Loucy (cell line): ENCODE data around the gene POU2F1.

Source experiments
- EZH2phosphoT487 ChIP-seq: fragments of 200-600 bp; IDR thresholded peaks from 2 replicates; pipeline ENCODE4 v1.6.1; 2018; ENCODE audit warnings: antibody characterized with exemption, mild to moderate bottlenecking, moderate library complexity, borderline replicate concordance
- TF ChIP-seq, protein P1 (sequence below): fragments of 200-600 bp; sonication (generic); conservative IDR thresholded peaks from 2 replicates; pipeline ENCODE4 v1.5.1; 2014; ENCODE audit warnings: mild to moderate bottlenecking, antibody characterized with exemption, low read length

DNA sequence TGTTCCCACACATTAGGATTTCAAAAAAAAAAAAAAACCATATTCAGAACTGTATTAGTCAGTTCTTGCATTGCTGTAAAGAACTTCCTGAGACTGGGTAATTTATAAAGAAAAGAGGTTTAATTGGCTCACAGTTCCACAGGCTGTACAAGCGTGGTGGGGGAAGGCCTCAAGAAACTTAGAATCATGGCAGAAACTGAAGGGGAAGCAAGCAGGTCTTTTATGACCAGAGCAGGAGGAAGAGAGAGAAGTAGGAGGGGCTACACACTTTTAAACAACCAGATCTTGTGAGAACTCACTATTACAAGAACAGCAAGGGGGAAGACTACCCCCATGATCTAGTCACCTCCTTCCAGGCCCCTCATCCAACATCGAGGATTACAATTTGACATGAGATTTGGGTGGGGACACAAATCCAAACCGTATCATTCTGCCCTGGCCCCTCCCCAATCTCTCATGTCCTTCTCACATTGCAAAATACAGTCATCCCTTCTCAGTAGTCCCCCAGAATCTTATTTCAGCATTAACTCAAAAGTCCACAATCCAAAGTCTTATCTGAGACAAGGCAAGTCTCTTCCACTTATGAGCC lies 51.8 kb downstream of the POU2F1 start:
- TF ChIP-seq, protein P1, sequence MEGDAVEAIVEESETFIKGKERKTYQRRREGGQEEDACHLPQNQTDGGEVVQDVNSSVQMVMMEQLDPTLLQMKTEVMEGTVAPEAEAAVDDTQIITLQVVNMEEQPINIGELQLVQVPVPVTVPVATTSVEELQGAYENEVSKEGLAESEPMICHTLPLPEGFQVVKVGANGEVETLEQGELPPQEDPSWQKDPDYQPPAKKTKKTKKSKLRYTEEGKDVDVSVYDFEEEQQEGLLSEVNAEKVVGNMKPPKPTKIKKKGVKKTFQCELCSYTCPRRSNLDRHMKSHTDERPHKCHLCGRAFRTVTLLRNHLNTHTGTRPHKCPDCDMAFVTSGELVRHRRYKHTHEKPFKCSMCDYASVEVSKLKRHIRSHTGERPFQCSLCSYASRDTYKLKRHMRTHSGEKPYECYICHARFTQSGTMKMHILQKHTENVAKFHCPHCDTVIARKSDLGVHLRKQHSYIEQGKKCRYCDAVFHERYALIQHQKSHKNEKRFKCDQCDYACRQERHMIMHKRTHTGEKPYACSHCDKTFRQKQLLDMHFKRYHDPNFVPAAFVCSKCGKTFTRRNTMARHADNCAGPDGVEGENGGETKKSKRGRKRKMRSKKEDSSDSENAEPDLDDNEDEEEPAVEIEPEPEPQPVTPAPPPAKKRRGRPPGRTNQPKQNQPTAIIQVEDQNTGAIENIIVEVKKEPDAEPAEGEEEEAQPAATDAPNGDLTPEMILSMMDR, result no peak
- TF ChIP-seq EZH2phosphoT487, result no peak
